Esophagus muscularis mucosa (tissue), 4 donors: ENCODE results near the gene AHI1. TPM values are rescaled to one million over a fixed set of nuclear protein-coding genes. Genes with fewer than 3 reads are reported as not detected.

ENCODE experiments used
- DNase-seq: peaks from one replicate; pipeline ENCODE4 v3.0.0-alpha.2; 2017; ENCODE audit errors: extremely low spot score
- H3K27ac ChIP-seq, 4 donors: fragments of 200-600 bp; sonication (generic); replicated peaks in 1 of 4; 1 replicate in 3 of 4; 2 replicates in 1 of 4; pipeline ENCODE4 v1.5.1; 2016 to 2019; ENCODE audit warnings: mild to moderate bottlenecking in 1 of 4
- H3K27me3 ChIP-seq, 4 donors: fragments of 200-600 bp; sonication (generic); one replicate each; pipeline versions ENCODE4 v1.5.1 to v1.6.0; 2016 to 2019
- H3K36me3 ChIP-seq, 4 donors: fragments of 200-600 bp; sonication (generic); one replicate each; pipeline ENCODE4 v1.5.1; 2016 to 2019
- H3K4me1 ChIP-seq, 4 donors: fragments of 200-600 bp; sonication (generic); one replicate each; pipeline ENCODE4 v1.5.1; 2016 to 2019
- H3K4me3 ChIP-seq, 4 donors: fragments of 200-600 bp; sonication (generic); 1 replicate in 2 of 4; 2 replicates in 2 of 4; pipeline ENCODE4 v1.5.1; 2016 to 2019; ENCODE audit warnings: mild to moderate bottlenecking in 4 of 4, moderate library complexity in 1 of 4
- H3K9me3 ChIP-seq, 4 donors: fragments of 200-600 bp; sonication (generic); 1 replicate in 3 of 4; 2 replicates in 1 of 4; pipeline ENCODE4 v1.5.1; 2016 to 2019
- EP300 ChIP-seq: sonication (generic); formaldehyde crosslinking; IDR thresholded peaks from one replicate; pipeline ENCODE4 v1.6.1; 2017; ENCODE audit warnings: antibody characterized with exemption
- POLR2A ChIP-seq: fragments of 450-650 bp; IDR thresholded peaks from one replicate; pipeline ENCODE4 v1.6.1; 2017; ENCODE audit warnings: antibody characterized with exemption, moderate library complexity, mild to moderate bottlenecking, low read depth
- POLR2AphosphoS5 ChIP-seq, 2 donors: sonication (generic); formaldehyde crosslinking; IDR thresholded peaks; one replicate each; pipeline ENCODE4 v1.6.1; 2017; ENCODE audit warnings: antibody characterized with exemption in 2 of 2
- WGBS: methylation state at CpG from one replicate; pipeline ENCODE4 v1.1.5; 2018; 5-methylcytosine and 5-hydroxymethylcytosine counted together
- intact Hi-C: fragments of 100-400 bp; cut with DNase I; formaldehyde crosslinking; loops from one replicate; pipeline ENCODE4 v1.15.1; 2023
- total RNA-seq, 4 donors: library from RNA; depleted of rRNA; stranded (reverse); fragments of >200 nt; gene quantifications; one replicate each; pipeline versions ENCODE4 v1.1.0 to v1.2.1, GENCODE V29; 2016
- TF ChIP-seq, protein P1 (sequence below), 3 experiments: fragments of 200-600 bp in 2 of 3; fragments of 450-650 bp in 1 of 3; sonication (generic) in 2 of 3; IDR thresholded peaks; one replicate each; pipeline ENCODE4 v1.5.1; 2017 to 2019; ENCODE audit warnings: antibody characterized with exemption in 3 of 3, mild to moderate bottlenecking in 2 of 3, moderate library complexity in 1 of 3

Gene AHI1
- total RNA-seq, 4 donors from 2014 or later: 11.4 to 28.7 (median 16.2) TPM

DNA sequence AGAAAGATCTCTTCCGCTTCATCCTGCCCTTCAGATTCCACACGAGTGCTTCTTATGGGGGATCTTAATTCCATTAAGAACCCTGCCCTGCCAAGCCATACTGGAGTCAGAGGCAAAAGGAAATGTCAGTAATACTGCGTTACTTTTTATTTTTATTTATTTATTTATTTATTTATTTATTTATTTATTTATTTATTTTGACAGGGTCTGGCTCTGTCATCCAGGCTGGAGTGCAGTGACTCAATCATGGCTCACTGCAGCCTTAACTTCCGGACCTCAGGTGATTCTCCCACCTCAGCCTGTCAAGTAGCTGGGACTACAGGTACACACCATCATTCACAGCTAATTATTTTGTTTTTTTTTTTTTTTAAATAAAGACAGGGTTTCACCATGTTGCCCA, 236.9 kb downstream of the AHI1 start:
- Histone ChIP-seq H3K4me3 (no peak overlapping the region), H3K9me3 (no peaks in the 10 kb centered on the region), H3K36me3 (no peaks in the 10 kb centered on the region), H3K27ac (no peak overlapping the region), H3K4me1 (no peaks in the 10 kb centered on the region), H3K27me3 (peaks cover 0 to 4% (median 1%) of the 10 kb centered on the region in 4 donors)
- TF ChIP-seq, protein P1, sequence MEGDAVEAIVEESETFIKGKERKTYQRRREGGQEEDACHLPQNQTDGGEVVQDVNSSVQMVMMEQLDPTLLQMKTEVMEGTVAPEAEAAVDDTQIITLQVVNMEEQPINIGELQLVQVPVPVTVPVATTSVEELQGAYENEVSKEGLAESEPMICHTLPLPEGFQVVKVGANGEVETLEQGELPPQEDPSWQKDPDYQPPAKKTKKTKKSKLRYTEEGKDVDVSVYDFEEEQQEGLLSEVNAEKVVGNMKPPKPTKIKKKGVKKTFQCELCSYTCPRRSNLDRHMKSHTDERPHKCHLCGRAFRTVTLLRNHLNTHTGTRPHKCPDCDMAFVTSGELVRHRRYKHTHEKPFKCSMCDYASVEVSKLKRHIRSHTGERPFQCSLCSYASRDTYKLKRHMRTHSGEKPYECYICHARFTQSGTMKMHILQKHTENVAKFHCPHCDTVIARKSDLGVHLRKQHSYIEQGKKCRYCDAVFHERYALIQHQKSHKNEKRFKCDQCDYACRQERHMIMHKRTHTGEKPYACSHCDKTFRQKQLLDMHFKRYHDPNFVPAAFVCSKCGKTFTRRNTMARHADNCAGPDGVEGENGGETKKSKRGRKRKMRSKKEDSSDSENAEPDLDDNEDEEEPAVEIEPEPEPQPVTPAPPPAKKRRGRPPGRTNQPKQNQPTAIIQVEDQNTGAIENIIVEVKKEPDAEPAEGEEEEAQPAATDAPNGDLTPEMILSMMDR (IDR thresholded peaks at IDR 0.05): no peak
- TF ChIP-seq POLR2AphosphoS5 (IDR thresholded peaks at IDR 0.05) (no peak), POLR2A (no peak)
- 93% methylated on average over 4 of the region's 4 CpGs for WGBS
- no peak for DNase-seq
- intact Hi-C loops: no loop called here

- Histone ChIP-seq H3K9me3 (no peaks in the 10 kb centered on the region), H3K4me3 (no peak overlapping the region), H3K4me1 (no peaks in the 10 kb centered on the region), H3K27ac (no peak overlapping the region), H3K36me3 (no peaks in the 10 kb centered on the region), H3K27me3 (peaks cover 0 to 4% (median 1%) of the 10 kb centered on the region in 4 donors)
- intact Hi-C loops: no loop called here
- WGBS: 81% methylated on average over 6 of the region's 6 CpGs
- TF ChIP-seq, protein P1 (IDR thresholded peaks at IDR 0.05): no peak
- TF ChIP-seq POLR2AphosphoS5 (IDR thresholded peaks at IDR 0.05) (no peak), POLR2A (no peak), EP300 (no peak)
- DNase-seq: no peak
Measured at GRCh38 chr6:135258970-135259369, 238.6 kb downstream of the AHI1 start.

DNA sequence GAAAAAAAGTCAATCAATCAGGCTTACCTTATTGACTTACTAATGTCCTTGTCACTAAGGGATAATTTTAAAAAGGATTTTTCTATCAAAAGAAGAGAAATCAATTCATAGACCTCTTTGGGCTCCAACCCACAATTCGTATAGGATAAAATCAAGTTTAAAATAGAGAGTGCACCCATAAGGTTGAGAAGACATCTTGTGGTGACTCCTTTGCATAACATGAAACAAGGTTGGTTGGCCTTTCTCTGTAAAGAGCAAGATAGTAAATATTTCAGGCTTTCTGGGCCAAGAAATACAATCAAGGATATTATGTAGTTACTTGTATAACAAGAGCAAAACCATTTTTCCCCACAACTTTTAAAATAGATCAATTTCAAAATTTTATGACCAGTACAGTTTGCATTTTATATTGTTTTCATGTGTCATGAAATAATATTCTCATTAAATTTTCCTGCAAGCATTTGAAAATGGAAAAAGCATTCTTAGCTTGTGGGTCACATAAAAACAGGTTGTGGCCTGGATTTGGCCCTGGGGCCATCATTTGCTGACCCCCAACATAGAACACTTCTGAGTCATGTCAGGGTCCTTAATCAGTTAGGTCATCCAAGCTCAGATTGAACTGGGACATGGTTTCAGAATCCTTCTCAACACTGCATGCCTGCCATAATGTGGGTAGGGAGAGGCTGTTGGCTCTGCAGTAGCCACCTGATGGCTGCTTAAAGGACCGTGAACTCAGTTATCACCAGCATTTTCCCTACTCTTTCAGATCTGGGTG, 239.7 kb downstream of the AHI1 start:
- WGBS: 69% methylated on average over 2 of the region's 2 CpGs
- Histone ChIP-seq H3K4me1 (no peaks in the 10 kb centered on the region), H3K36me3 (no peaks in the 10 kb centered on the region), H3K27ac (no peak overlapping the region), H3K9me3 (no peaks in the 10 kb centered on the region), H3K4me3 (no peak overlapping the region), H3K27me3 (peaks cover 0 to 4% (median 1%) of the 10 kb centered on the region in 4 donors)
- intact Hi-C loops: no loop called here
- TF ChIP-seq POLR2AphosphoS5 (IDR thresholded peaks at IDR 0.05) (no peak), EP300 (no peak), POLR2A (no peak)
- TF ChIP-seq, protein P1 (IDR thresholded peaks at IDR 0.05): no peak
- DNase-seq: no peak

- Histone ChIP-seq H3K4me3 (no peak overlapping the region), H3K27ac (no peak overlapping the region), H3K9me3 (no peaks in the 10 kb centered on the region), H3K4me1 (no peaks in the 10 kb centered on the region), H3K27me3 (peaks cover 0 to 4% (median 1%) of the 10 kb centered on the region in 4 donors), H3K36me3 (no peaks in the 10 kb centered on the region)
- WGBS: 64% methylated on average over 4 of the region's 4 CpGs
- intact Hi-C loops: no loop called here
- DNase-seq: no peak
- TF ChIP-seq EP300 (no peak), POLR2A (no peak), POLR2AphosphoS5 (IDR thresholded peaks at IDR 0.05) (no peak)
- TF ChIP-seq, protein P1 (IDR thresholded peaks at IDR 0.05): no peak
Measured at GRCh38 chr6:135256866-135257265, 240.7 kb downstream of the AHI1 start.
